SK-N-SH (cell line): Measurements from ENCODE around the gene FEM1C.

Experiments
- CTCF ChIP-seq: fragments of 200-600 bp; sonication (generic); IDR thresholded peaks from 2 replicates; pipeline ENCODE4 v1.6.1; 2017; ENCODE audit warnings: antibody characterized with exemption, mild to moderate bottlenecking, moderate library complexity
- MAX ChIP-seq: IDR thresholded peaks from 2 replicates; pipeline ENCODE4 v1.4.0; 2012; ENCODE audit warnings: low read depth
- MXI1 ChIP-seq: IDR thresholded peaks from 2 replicates; pipeline ENCODE4 v1.6.1; 2012; ENCODE audit warnings: mild to moderate bottlenecking, low read depth, low read length, improper control_type of control experiment

- TF ChIP-seq MAX (no peak), CTCF (no peak), MXI1 (no peak)
These were observed 33.2 kb upstream of the FEM1C start for GRCh38 chr5:115577741-115578140.
